Measurements from ENCODE around the gene LEP. TPM values are rescaled to one million over a fixed set of nuclear protein-coding genes. Genes with fewer than 3 reads are reported as not detected.

LEP gene
- polyA plus RNA-seq, 1 of the 3 experiments (the other 2 are of a cell fraction) = not detected

- POLR2A ChIA-PET = no interaction called here
- Histone ChIP-seq H3K27me3 (ENCODE audit: insufficient read depth) (peaks cover 13% of the 10 kb centered on the region), H3F3A (replicated peaks; ENCODE audit: insufficient read depth) (peaks cover 7% of the 10 kb centered on the region), H3K9ac (no peak overlapping the region), H3K4me3 (ENCODE audit: low read depth in 2 of 2, low read length in 1 of 2) (no peak overlapping the region), H3K4me2 (no peak overlapping the region), H3K27ac (ENCODE audit: low read depth in 2 of 2, low read length in 1 of 2) (no peak overlapping the region), H3K9me2 (no peaks in the 10 kb centered on the region), H3K9me3 (peaks cover 18% of the 10 kb centered on the region; the same call in 1 of the 2 replicates), H3K4me1 (ENCODE audit: control insufficient read depth in 1 of 2, insufficient read depth in 2 of 2, low read depth in 1 of 2, low read length in 1 of 2) (peaks cover 0 to 8% of the 10 kb centered on the region in 2 experiments; a peak in 1 of 4 replicates), H2AFZ (ENCODE audit: low read depth) (no peak overlapping the region), H3K79me2 (ENCODE audit: insufficient read depth) (no peaks in the 10 kb centered on the region), H4K20me1 (ENCODE audit: insufficient read depth) (no peaks in the 10 kb centered on the region), H3K36me3 (replicated peaks in 1 of 2; ENCODE audit: control insufficient read depth in 1 of 2, insufficient read depth in 2 of 2, low read length in 1 of 2) (no peaks in the 10 kb centered on the region)
- TF ChIP-seq MAX (IDR thresholded peaks at IDR 0.05; ENCODE audit: low read depth) (no peak), USF2 (IDR thresholded peaks at IDR 0.05; ENCODE audit: borderline replicate concordance, low read depth, low read length) (no peak), RCOR1 (IDR thresholded peaks at IDR 0.05; ENCODE audit: low read length) (no peak)
- no peak for DNase-seq
- CTCF ChIA-PET = interaction anchor here (0.7 to 4.8 kb wide), 7 partner anchors 11 to 163 kb away, joined by 3 to 64 read pairs (median 4); no protein-coding TSS in a partner anchor
- WGBS (ENCODE audit: low lambda C conversion rate) = 60% methylated on average over 4 of the region's 4 CpGs
Measured at GRCh38 chr7:128197989-128198580, 43.0 kb upstream of the LEP start.

GRCh38 chr7:128200376-128200775 lies 40.7 kb upstream of the LEP start:
- no peak overlapping the region for H2AFZ ChIP-seq (ENCODE audit: low read depth)
- no peak overlapping the region for H3K4me3 ChIP-seq (ENCODE audit: low read depth in 2 of 2, low read length in 1 of 2)
- no peaks in the 10 kb centered on the region for H3K36me3 ChIP-seq (replicated peaks in 1 of 2; ENCODE audit: control insufficient read depth in 1 of 2, insufficient read depth in 2 of 2, low read length in 1 of 2)
- H3K9me3 ChIP-seq = peaks cover 4% of the 10 kb centered on the region; the same call in 1 of the 2 replicates
- ChIA-PET POLR2A (no interaction called here), CTCF (interaction anchor here (0.6 to 4.8 kb wide), 9 partner anchors 9 to 495 kb away, joined by 3 to 64 read pairs (median 4); no protein-coding TSS in a partner anchor)
- H3K9ac ChIP-seq = no peak overlapping the region
- no peaks in the 10 kb centered on the region for H3K9me2 ChIP-seq
- H3K4me2 ChIP-seq = no peak overlapping the region
- WGBS (ENCODE audit: low lambda C conversion rate) = 84% methylated on average over 6 of the region's 6 CpGs
- H3K27ac ChIP-seq (ENCODE audit: low read depth in 2 of 2, low read length in 1 of 2) = no peak overlapping the region
- H3K27me3 ChIP-seq (ENCODE audit: insufficient read depth) = peaks cover 25% of the 10 kb centered on the region
- DNase-seq = no peak
- H3K4me1 ChIP-seq (ENCODE audit: control insufficient read depth in 1 of 2, insufficient read depth in 2 of 2, low read depth in 1 of 2, low read length in 1 of 2) = peaks cover 0 to 8% of the 10 kb centered on the region in 2 experiments; a peak in 1 of 4 replicates
- H3K79me2 ChIP-seq (ENCODE audit: insufficient read depth) = no peaks in the 10 kb centered on the region
- no peaks in the 10 kb centered on the region for H4K20me1 ChIP-seq (ENCODE audit: insufficient read depth)
- H3F3A ChIP-seq (replicated peaks; ENCODE audit: insufficient read depth) = no peaks in the 10 kb centered on the region
- TF ChIP-seq SIN3A (IDR thresholded peaks at IDR 0.05; ENCODE audit: borderline replicate concordance, low read depth, low read length) = no peak
- no peak for TF ChIP-seq SMC3 (IDR thresholded peaks at IDR 0.05; ENCODE audit: low read depth, low read length)
- no peak for TF ChIP-seq RAD21 (IDR thresholded peaks at IDR 0.05; ENCODE audit: low read length)
- TF ChIP-seq MAX (IDR thresholded peaks at IDR 0.05; ENCODE audit: low read depth) = no peak
- TF ChIP-seq CTCF (IDR thresholded peaks at IDR 0.05) = no peak
- TF ChIP-seq PBX3 (IDR thresholded peaks at IDR 0.05) = no peak
- no peak for TF ChIP-seq JUND (IDR thresholded peaks at IDR 0.05)
- no peak for TF ChIP-seq CHD2 (IDR thresholded peaks at IDR 0.05; ENCODE audit: low read length, partially characterized antibody)
- TF ChIP-seq ZBTB33 (IDR thresholded peaks at IDR 0.05; ENCODE audit: borderline replicate concordance, low read depth) = no peak
- no peak for TF ChIP-seq FOXJ3 (CRISPR knock-in tag; IDR thresholded peaks at IDR 0.05)

All from SK-N-SH (cell line).